HUDEP-2 (cell line): ENCODE data around the gene B4GALT6.

Experiments
- DNase-seq, 76 experiments: peaks; one replicate each; lab custom pipeline; 2025; ENCODE audit not compliant: unreplicated experiment in 76 of 76; lab: John Stamatoyannopoulos, UW

The B4GALT6 gene

GRCh38 chr18:31598021-31598805 lies 86.2 kb downstream of the B4GALT6 start:
- DNase-seq, result no peak

DNA sequence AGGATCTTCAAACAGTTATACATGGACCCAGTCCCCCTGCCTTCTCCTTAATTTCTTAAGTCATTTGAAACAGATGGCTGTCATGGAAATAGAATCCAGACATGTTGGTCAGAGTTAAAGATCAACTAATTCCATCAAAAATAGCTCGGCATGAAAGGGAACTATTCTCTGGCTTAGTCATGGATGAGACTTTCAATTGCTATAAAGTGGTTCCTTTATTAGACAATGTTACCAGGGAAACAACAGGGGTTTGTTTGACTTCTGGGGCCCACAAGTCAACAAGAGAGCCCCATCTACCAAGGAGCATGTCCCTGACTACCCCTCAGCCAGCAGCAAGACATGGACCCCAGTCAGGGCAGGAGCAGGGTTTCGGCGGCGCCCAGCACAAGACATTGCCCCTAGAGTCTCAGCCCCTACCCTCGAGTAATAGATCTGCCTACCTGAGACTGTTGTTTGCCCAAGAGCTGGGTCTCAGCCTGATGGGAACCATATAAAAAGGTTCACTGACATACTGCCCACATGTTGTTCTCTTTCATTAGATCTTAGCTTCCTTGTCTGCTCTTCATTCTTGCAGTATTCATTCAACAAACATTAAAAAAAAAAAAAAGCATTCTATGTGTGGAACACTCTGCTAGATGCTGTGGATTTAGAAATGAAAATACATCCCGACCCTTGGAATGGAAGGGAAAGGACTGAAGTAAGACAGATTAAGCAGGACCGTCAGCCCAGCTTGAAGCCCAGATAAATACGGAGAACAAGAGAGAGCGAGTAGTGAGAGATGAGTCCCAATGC lies 88.1 kb downstream of the B4GALT6 start:
- no peak for DNase-seq

GRCh38 chr18:31595121-31595771 lies 89.1 kb downstream of the B4GALT6 start:
- DNase-seq, result no peak

DNA sequence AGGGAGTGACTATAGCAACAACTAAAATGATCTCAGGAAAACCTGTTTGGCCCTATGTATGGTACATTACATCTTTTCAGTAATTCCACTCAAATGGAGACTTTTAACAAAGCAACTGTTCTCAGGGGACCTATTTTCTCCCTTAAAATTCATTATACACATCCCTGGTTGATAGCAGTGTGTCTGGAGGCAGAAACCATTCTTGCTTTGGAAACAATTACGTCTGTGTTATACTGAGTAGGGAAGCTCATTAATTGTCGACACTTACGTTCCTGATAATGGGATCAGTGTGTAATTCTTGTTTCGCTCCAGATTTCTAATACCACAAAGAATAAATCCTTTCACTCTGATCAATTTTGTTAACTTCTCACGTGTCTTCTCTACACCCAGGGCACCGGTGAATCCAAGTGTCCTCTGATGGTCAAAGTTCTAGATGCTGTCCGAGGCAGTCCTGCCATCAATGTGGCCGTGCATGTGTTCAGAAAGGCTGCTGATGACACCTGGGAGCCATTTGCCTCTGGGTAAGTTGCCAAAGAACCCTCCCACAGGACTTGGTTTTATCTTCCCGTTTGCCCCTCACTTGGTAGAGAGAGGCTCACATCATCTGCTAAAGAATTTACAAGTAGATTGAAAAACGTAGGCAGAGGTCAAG lies 91.7 kb downstream of the B4GALT6 start:
- DNase-seq, result no peak

DNA sequence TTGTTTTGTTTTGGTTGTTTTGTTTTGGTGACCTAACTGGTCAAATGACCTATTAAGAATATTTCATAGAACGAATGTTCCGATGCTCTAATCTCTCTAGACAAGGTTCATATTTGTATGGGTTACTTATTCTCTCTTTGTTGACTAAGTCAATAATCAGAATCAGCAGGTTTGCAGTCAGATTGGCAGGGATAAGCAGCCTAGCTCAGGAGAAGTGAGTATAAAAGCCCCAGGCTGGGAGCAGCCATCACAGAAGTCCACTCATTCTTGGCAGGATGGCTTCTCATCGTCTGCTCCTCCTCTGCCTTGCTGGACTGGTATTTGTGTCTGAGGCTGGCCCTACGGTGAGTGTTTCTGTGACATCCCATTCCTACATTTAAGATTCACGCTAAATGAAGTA lies 92.8 kb downstream of the B4GALT6 start, which contains the start of gene TTR:
TTR (plus strand) TSS at position 250 of the 400 bp plus-strand sequence; CDS start at position 276, 26 bp downstream.
- DNase-seq, result no peak

DNA sequence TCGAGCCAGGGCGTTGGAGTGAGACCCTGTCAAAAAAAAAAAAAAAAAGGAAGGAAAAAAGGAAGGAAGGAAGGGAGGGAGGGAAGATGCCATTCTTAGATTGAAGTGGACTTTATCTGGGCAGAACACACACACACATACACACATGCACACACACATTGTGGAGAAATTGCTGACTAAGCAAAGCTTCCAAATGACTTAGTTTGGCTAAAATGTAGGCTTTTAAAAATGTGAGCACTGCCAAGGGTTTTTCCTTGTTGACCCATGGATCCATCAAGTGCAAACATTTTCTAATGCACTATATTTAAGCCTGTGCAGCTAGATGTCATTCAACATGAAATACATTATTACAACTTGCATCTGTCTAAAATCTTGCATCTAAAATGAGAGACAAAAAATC lies 93.3 kb downstream of the B4GALT6 start:
- DNase-seq, result no peak

DNA sequence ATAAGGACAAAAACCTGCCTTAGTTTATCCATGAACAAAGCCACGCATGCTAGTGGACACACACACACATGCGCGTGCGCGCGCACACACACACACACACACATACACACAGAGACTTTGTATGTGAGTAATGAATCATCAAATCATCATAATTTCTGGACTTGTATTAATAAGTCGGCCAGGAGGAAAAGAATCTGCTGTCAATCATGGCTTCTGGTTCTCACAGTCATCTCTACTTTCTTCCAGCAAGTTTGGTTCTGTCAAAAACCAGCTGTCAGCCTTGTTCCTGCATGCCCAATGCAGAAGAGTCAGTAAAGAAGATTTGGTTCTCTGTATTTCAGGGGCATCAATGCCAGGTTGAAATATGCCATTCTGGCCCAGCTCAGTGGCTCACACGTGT lies 93.8 kb downstream of the B4GALT6 start:
- no peak for DNase-seq

DNA sequence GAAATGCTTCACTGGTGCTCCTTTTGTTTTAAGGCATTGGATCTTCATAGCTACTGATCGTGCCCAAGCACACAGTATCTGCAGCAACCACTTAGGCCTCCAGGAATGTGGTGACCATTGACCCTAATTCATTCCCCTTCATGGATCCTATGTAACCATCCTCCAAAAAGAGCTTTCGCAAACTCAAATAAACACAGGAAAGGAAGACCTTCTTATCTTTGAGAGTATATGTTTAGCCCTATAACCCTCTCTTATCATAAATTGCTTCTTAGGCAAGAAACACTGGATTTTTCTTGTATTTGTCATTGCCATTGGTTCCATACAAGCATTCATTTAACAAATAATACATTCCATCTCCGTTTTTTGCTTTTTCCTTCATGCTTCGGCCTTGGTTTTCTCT lies 96.9 kb downstream of the B4GALT6 start:
- no peak for DNase-seq

GRCh38 chr18:31586616-31587015 lies 97.8 kb downstream of the B4GALT6 start:
- no peak for DNase-seq

DNA sequence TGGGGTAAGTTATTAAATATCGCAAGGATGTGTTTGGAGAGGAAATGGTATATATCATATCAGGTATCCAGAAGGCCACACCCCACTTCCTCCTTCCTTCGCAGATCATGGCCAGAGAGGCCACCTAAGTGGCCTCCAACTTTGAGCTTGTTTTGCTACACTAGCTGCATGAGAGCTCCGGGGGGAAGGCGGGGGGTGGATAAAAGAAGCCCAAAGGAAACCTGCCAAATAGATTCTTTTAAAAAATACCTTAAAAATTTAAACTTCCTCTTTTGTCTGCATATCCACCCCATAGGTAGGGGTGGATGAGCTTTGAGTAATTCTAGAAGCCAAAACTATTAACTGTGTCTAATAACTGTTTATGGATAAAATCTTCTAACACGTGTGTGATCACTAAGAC lies 98.4 kb downstream of the B4GALT6 start:
- DNase-seq, result no peak

GRCh38 chr18:31583185-31583854 lies 101.1 kb downstream of the B4GALT6 start:
- no peak for DNase-seq

GRCh38 chr18:31581498-31582197 lies 102.7 kb downstream of the B4GALT6 start:
- DNase-seq, result no peak

- no peak for DNase-seq
These were observed 105.0 kb downstream of the B4GALT6 start for GRCh38 chr18:31579375-31579774.

- DNase-seq, result no peak
These were observed 106.3 kb downstream of the B4GALT6 start for GRCh38 chr18:31578126-31578525.

DNA sequence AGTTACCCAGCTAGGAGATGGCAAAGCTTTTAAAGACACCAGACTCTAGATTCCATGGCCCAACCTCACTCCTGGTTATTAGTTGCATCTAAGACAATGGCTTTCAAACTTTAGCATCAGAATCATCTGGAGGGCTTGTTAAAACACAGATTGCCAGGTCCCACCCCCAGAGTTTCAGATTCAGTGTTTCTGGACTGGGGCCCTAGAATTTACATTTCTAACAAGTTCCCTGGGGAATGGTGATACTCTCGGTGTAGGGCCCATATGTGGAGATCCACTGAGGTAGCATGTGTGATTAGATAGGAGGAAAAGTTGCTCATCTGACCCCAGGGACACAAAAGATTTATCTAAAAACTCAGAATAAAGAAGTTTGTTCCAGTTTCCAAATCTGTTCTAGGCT lies 107.2 kb downstream of the B4GALT6 start:
- DNase-seq, result no peak

DNA sequence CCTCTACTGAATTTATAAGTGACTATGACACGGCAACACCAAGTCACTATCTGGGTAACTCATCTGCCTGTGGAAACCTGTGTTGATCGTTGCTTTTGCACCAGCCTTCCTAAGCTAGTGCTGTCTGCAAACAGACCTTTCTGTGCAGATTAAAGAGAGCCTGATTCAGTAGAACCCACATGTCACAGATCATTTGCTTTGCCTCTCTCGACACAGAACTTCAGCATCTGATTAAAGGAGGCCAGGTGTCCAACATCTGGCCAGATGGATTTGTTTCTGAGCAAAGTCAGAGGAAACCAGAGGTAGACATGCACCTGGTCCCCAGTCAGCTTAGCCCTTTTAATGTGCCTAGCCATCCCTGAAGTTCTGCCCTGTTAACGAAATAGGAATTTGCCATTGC lies 107.7 kb downstream of the B4GALT6 start:
- no peak for DNase-seq

- DNase-seq, result no peak
These were observed 108.7 kb downstream of the B4GALT6 start for GRCh38 chr18:31575515-31576257.

GRCh38 chr18:31574359-31574758 lies 110.0 kb downstream of the B4GALT6 start:
- DNase-seq, result no peak
